Measurements from ENCODE around the gene NFIA. TPM values are rescaled to one million over a fixed set of nuclear protein-coding genes. Genes with fewer than 3 reads are reported as not detected.

The NFIA gene
- total RNA-seq, 1 experiment from 2014 or later, result 0.47 TPM

GRCh38 chr1:61404597-61405376 is 322.4 kb downstream of the NFIA start:
- in situ Hi-C loops (cut with HindIII; ENCODE audit: low sequenced_read_pairs), result no loop called here
- no peak for DNase-seq (ENCODE audit: low spot score)

GRCh38 chr1:61406467-61406866 is 324.1 kb downstream of the NFIA start:
- in situ Hi-C loops (cut with HindIII; ENCODE audit: low sequenced_read_pairs), result no loop called here
- DNase-seq (ENCODE audit: low spot score), result no peak

GRCh38 chr1:61412601-61413000 is 330.2 kb downstream of the NFIA start:
- no peak for DNase-seq (ENCODE audit: low spot score)
- in situ Hi-C loops (cut with HindIII; ENCODE audit: low sequenced_read_pairs), result no loop called here

- in situ Hi-C loops (cut with HindIII; ENCODE audit: low sequenced_read_pairs), result no loop called here
Measured at GRCh38 chr1:61419196-61419595, 336.8 kb downstream of the NFIA start.

GRCh38 chr1:61419657-61420056 is 337.3 kb downstream of the NFIA start:
- DNase-seq (ENCODE audit: low spot score), result no peak
- in situ Hi-C loops (cut with HindIII; ENCODE audit: low sequenced_read_pairs), result no loop called here

More at GRCh38 chr1:61419196-61419595, 336.8 kb downstream of the NFIA start:
- DNase-seq (ENCODE audit: low spot score), result no peak

- in situ Hi-C loops (cut with HindIII; ENCODE audit: low sequenced_read_pairs), result no loop called here
- DNase-seq (ENCODE audit: low spot score), result no peak
Measured at GRCh38 chr1:61420243-61420642, 337.9 kb downstream of the NFIA start.

GRCh38 chr1:61420909-61421835 is 338.8 kb downstream of the NFIA start:
- in situ Hi-C loops (cut with HindIII; ENCODE audit: low sequenced_read_pairs), result no loop called here
- DNase-seq (ENCODE audit: low spot score), result peak; percentile 52

GRCh38 chr1:61423643-61424042 is 341.3 kb downstream of the NFIA start:
- in situ Hi-C loops (cut with HindIII; ENCODE audit: low sequenced_read_pairs), result no loop called here
- no peak for DNase-seq (ENCODE audit: low spot score)

GRCh38 chr1:61424382-61424781 is 342.0 kb downstream of the NFIA start:
- in situ Hi-C loops (cut with HindIII; ENCODE audit: low sequenced_read_pairs), result no loop called here
- DNase-seq (ENCODE audit: low spot score), result no peak

GRCh38 chr1:61425040-61425439 is 342.7 kb downstream of the NFIA start:
- DNase-seq (ENCODE audit: low spot score), result no peak
- in situ Hi-C loops (cut with HindIII; ENCODE audit: low sequenced_read_pairs), result no loop called here

- no peak for DNase-seq (ENCODE audit: low spot score)
- in situ Hi-C loops (cut with HindIII; ENCODE audit: low sequenced_read_pairs), result no loop called here
Measured at GRCh38 chr1:61426254-61426653, 343.9 kb downstream of the NFIA start.

GRCh38 chr1:61426885-61427284 is 344.5 kb downstream of the NFIA start:
- in situ Hi-C loops (cut with HindIII; ENCODE audit: low sequenced_read_pairs), result no loop called here
- DNase-seq (ENCODE audit: low spot score), result no peak

GRCh38 chr1:61427510-61427909 is 345.1 kb downstream of the NFIA start:
- in situ Hi-C loops (cut with HindIII; ENCODE audit: low sequenced_read_pairs), result no loop called here
- DNase-seq (ENCODE audit: low spot score), result no peak

GRCh38 chr1:61428146-61428545 is 345.8 kb downstream of the NFIA start:
- in situ Hi-C loops (cut with HindIII; ENCODE audit: low sequenced_read_pairs), result no loop called here
- DNase-seq (ENCODE audit: low spot score), result no peak

- DNase-seq (ENCODE audit: low spot score), result no peak
- in situ Hi-C loops (cut with HindIII; ENCODE audit: low sequenced_read_pairs), result no loop called here
Measured at GRCh38 chr1:61432616-61433388, 350.4 kb downstream of the NFIA start.

- no peak for DNase-seq (ENCODE audit: low spot score)
- in situ Hi-C loops (cut with HindIII; ENCODE audit: low sequenced_read_pairs), result no loop called here
Measured at GRCh38 chr1:61433646-61434045, 351.3 kb downstream of the NFIA start.

GRCh38 chr1:61434276-61434675 is 351.9 kb downstream of the NFIA start:
- in situ Hi-C loops (cut with HindIII; ENCODE audit: low sequenced_read_pairs), result no loop called here
- DNase-seq (ENCODE audit: low spot score), result no peak

- in situ Hi-C loops (cut with HindIII; ENCODE audit: low sequenced_read_pairs), result no loop called here
- peak; percentile 69 for DNase-seq (ENCODE audit: low spot score)
Measured at GRCh38 chr1:61435226-61435625, 352.9 kb downstream of the NFIA start.

- no peak for DNase-seq (ENCODE audit: low spot score)
- in situ Hi-C loops (cut with HindIII; ENCODE audit: low sequenced_read_pairs), result no loop called here
Measured at GRCh38 chr1:61436016-61436415, 353.7 kb downstream of the NFIA start.
